BJ (cell line): ENCODE measurements around the gene SHOC2. TPM values are rescaled to one million over a fixed set of nuclear protein-coding genes. Genes with fewer than 3 reads are reported as not detected.

Experiments used
- CTCF ChIA-PET: fragments of 350-600 bp; formaldehyde crosslinking; extraction: SDS; loops from one replicate; lab custom pipeline; 2021; ENCODE audit warnings: antibody characterized with exemption, inconsistent platforms; lab: Yijun Ruan, JAX
- POLR2A ChIA-PET: fragments of 300-600 bp; sonication (Branson Sonifier 250); formaldehyde crosslinking; extraction: SDS; loops from one replicate; lab custom pipeline; 2021; ENCODE audit warnings: antibody characterized with exemption; lab: Charles Lee
- DNase-seq: peaks from one replicate; pipeline ENCODE4 v3.0.0-alpha.2; 2011; ENCODE audit warnings: low read depth
- H3K27me3 ChIP-seq: 2 replicates; pipeline ENCODE4 v1.6.0; 2011; ENCODE audit warnings: low read length; ENCODE audit not compliant: control insufficient read depth, insufficient read depth
- H3K36me3 ChIP-seq: 2 replicates; pipeline ENCODE4 v1.5.1; 2011; ENCODE audit warnings: low read length; ENCODE audit not compliant: control insufficient read depth, insufficient read depth
- H3K4me3 ChIP-seq: 2 replicates; pipeline ENCODE4 v1.5.1; 2011; ENCODE audit warnings: low read depth, mild to moderate bottlenecking, control low read depth, low read length
- CTCF ChIP-seq: IDR thresholded peaks from 2 replicates; pipeline ENCODE4 v1.5.1; 2011; ENCODE audit warnings: low read depth, mild to moderate bottlenecking, control low read depth, inconsistent platforms, low read length, moderate library complexity; ENCODE audit not compliant: insufficient read depth
- polyA plus RNA-seq: library from polyadenylated mRNA; depleted of rRNA; stranded (reverse); fragments of >200 nt; gene quantifications from 2 replicates; pipeline ENCODE4 v1.2.3, GENCODE V29; 2011

The SHOC2 gene
- polyA plus RNA-seq, 1 experiment, result 14.7 TPM

GRCh38 chr10:110980807-110981206 is 61.4 kb downstream of the SHOC2 start:
- DNase-seq, result no peak
- Histone ChIP-seq H3K27me3 (no peaks in the 10 kb centered on the region), H3K4me3 (no peak overlapping the region), H3K36me3 (no peaks in the 10 kb centered on the region)
- ChIA-PET POLR2A (no interaction called here), CTCF (no interaction called here)
- no peak for TF ChIP-seq CTCF

- Histone ChIP-seq H3K27me3 (no peaks in the 10 kb centered on the region), H3K36me3 (no peaks in the 10 kb centered on the region), H3K4me3 (no peak overlapping the region)
- DNase-seq, result no peak
- ChIA-PET POLR2A (no interaction called here), CTCF (no interaction called here)
- no peak for TF ChIP-seq CTCF
Observed at GRCh38 chr10:110983466-110983865, 64.1 kb downstream of the SHOC2 start.

- no peak for TF ChIP-seq CTCF
- POLR2A ChIA-PET, result no interaction called here
- Histone ChIP-seq H3K27me3 (no peaks in the 10 kb centered on the region), H3K36me3 (no peaks in the 10 kb centered on the region), H3K4me3 (no peak overlapping the region)
- CTCF ChIA-PET, result interaction anchor here (0.6 to 0.8 kb wide), 2 partner anchors 43 to 80 kb away, joined by 3 read pairs; no protein-coding TSS in a partner anchor
- DNase-seq, result no peak
Observed at GRCh38 chr10:110985497-110986275, 66.3 kb downstream of the SHOC2 start.

GRCh38 chr10:110989016-110989415 is 69.6 kb downstream of the SHOC2 start:
- ChIA-PET CTCF (no interaction called here), POLR2A (no interaction called here)
- no peaks in the 10 kb centered on the region for H3K27me3 ChIP-seq
- no peak for TF ChIP-seq CTCF
- H3K36me3 ChIP-seq, result no peaks in the 10 kb centered on the region
- H3K4me3 ChIP-seq, result no peak overlapping the region
- no peak for DNase-seq

- POLR2A ChIA-PET, result interaction anchor here (0.9 kb wide), 1 partner anchor 13 kb away, joined by 3 read pairs; no protein-coding TSS in a partner anchor
- no peak for DNase-seq
- no peak for TF ChIP-seq CTCF
- Histone ChIP-seq H3K36me3 (no peaks in the 10 kb centered on the region), H3K4me3 (no peak overlapping the region), H3K27me3 (no peaks in the 10 kb centered on the region)
- CTCF ChIA-PET, result interaction anchor here (1.4 to 1.5 kb wide), 2 partner anchors 12 to 246 kb away, joined by 3 read pairs; no protein-coding TSS in a partner anchor
Observed at GRCh38 chr10:110992006-110992800, 72.8 kb downstream of the SHOC2 start.
